Measurements from ENCODE around the gene FKBP7.

Gene FKBP7

GRCh38 chr2:178512484-178512883 is 34.1 kb upstream of the FKBP7 start:
- TF ChIP-seq TAF1 (IDR thresholded peaks at IDR 0.05; ENCODE audit: borderline replicate concordance, insufficient read depth, low read length) (no peak), POLR2AphosphoS5 (IDR thresholded peaks at IDR 0.05; ENCODE audit: low read depth, low read length) (no peak), REST (IDR thresholded peaks at IDR 0.05; ENCODE audit: insufficient read depth in 1 of 2, low read depth in 2 of 2, low read length in 2 of 2) (no peak), FOXP2 (optimal IDR thresholded peaks at IDR 0.05; ENCODE audit: borderline replicate concordance, extremely low read depth, extremely low read length, insufficient read depth) (no peak), SIN3A (IDR thresholded peaks at IDR 0.05; ENCODE audit: borderline replicate concordance, insufficient read depth, low read length) (no peak)

GRCh38 chr2:178510384-178510783 is 32.0 kb upstream of the FKBP7 start:
- TF ChIP-seq SIN3A (IDR thresholded peaks at IDR 0.05; ENCODE audit: borderline replicate concordance, insufficient read depth, low read length) (no peak), POLR2AphosphoS5 (IDR thresholded peaks at IDR 0.05; ENCODE audit: low read depth, low read length) (no peak), REST (IDR thresholded peaks at IDR 0.05; ENCODE audit: insufficient read depth in 1 of 2, low read depth in 2 of 2, low read length in 2 of 2) (no peak), FOXP2 (optimal IDR thresholded peaks at IDR 0.05; ENCODE audit: borderline replicate concordance, extremely low read depth, extremely low read length, insufficient read depth) (no peak), TAF1 (IDR thresholded peaks at IDR 0.05; ENCODE audit: borderline replicate concordance, insufficient read depth, low read length) (no peak)

GRCh38 chr2:178508646-178509045 is 30.2 kb upstream of the FKBP7 start:
- TF ChIP-seq REST (IDR thresholded peaks at IDR 0.05; ENCODE audit: insufficient read depth in 1 of 2, low read depth in 2 of 2, low read length in 2 of 2) (no peak), SIN3A (IDR thresholded peaks at IDR 0.05; ENCODE audit: borderline replicate concordance, insufficient read depth, low read length) (no peak), TAF1 (IDR thresholded peaks at IDR 0.05; ENCODE audit: borderline replicate concordance, insufficient read depth, low read length) (no peak)

GRCh38 chr2:178506949-178507348 is 28.5 kb upstream of the FKBP7 start:
- TF ChIP-seq REST (IDR thresholded peaks at IDR 0.05; ENCODE audit: insufficient read depth in 1 of 2, low read depth in 2 of 2, low read length in 2 of 2) (no peak), POLR2AphosphoS5 (IDR thresholded peaks at IDR 0.05; ENCODE audit: low read depth, low read length) (no peak), SIN3A (IDR thresholded peaks at IDR 0.05; ENCODE audit: borderline replicate concordance, insufficient read depth, low read length) (no peak), TAF1 (IDR thresholded peaks at IDR 0.05; ENCODE audit: borderline replicate concordance, insufficient read depth, low read length) (no peak), FOXP2 (optimal IDR thresholded peaks at IDR 0.05; ENCODE audit: borderline replicate concordance, extremely low read depth, extremely low read length, insufficient read depth) (no peak)

- TF ChIP-seq SIN3A (IDR thresholded peaks at IDR 0.05; ENCODE audit: borderline replicate concordance, insufficient read depth, low read length) (no peak), TAF1 (IDR thresholded peaks at IDR 0.05; ENCODE audit: borderline replicate concordance, insufficient read depth, low read length) (no peak), POLR2AphosphoS5 (IDR thresholded peaks at IDR 0.05; ENCODE audit: low read depth, low read length) (no peak)
These were observed 28.1 kb upstream of the FKBP7 start for GRCh38 chr2:178506524-178506923.

Data from PFSK-1 (cell line).